HG03457 (cell line): ENCODE data around the gene FBXL14.
A peak's percentile ranks its signal among the peaks of the same experiment; 100 is the strongest.

Experiments used
- ATAC-seq: cut with Tn5 transposase; IDR thresholded peaks from one replicate; pipeline ENCODE4 v1.9.1; 2021; ENCODE audit warnings: moderate number of reproducible peaks; ENCODE audit not compliant: unreplicated experiment

The FBXL14 gene

DNA sequence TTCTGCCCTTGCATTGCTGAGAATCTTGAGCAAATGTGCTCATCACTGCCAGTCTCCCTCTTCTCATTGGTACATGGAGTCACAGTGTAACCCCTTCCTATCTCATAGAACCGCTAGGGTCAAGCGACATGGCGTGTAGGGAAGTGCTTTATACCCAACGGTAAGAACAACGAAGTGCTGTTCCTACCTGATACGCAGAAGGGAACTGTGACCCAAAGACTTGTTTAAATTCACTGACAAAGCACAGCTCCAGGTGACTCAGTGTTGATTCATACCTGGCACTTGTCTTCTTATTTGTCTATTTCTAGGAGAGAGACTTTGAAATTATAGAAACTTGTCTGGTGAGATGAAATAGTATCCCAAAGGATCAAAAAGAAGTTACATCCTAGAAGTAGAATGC, 53.7 kb downstream of the FBXL14 start:
- ATAC-seq = no peak

DNA sequence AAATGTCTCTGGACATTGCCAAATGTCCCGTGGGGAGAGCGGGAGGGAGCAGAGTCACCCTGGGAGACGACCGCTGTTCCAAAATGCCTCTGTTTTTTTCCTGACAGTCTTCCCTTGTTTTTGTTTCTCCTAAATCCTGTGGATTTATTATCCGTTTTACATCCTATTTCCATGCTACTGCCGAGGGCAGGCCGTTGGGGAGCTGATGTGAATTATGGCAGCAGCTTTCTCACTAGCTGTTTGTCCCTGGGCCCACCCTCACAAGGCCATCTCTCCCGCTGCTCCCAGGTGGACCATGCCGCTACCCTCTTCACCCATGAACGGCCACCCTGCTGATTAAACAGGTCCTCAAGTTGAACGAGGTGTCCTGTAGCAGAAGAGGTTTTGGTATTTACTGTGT, 55.2 kb downstream of the FBXL14 start:
- ATAC-seq = no peak

GRCh38 chr12:1536817-1537216, 57.6 kb downstream of the FBXL14 start:
- no peak for ATAC-seq

DNA sequence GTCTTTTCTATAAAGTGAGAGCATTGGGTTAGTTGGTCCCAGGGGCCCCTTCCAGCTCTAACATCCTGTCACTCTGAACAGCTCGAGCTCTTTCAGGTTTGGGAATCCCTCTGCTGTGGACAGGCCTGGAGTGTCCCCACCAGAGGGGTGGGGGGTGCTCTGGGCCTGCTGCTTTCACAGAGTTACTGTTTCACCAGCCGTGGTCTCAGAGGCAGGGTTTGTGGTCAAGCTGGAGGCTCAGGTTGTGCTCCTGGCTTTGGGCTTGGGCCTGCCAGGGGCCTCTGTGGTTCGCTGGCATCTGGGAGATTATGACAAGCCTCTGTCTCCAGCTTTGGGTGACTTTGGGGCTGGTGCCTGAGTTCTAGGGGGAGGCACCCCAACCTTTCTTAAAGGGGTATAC, 59.6 kb downstream of the FBXL14 start:
- peak; percentile 47 for ATAC-seq

DNA sequence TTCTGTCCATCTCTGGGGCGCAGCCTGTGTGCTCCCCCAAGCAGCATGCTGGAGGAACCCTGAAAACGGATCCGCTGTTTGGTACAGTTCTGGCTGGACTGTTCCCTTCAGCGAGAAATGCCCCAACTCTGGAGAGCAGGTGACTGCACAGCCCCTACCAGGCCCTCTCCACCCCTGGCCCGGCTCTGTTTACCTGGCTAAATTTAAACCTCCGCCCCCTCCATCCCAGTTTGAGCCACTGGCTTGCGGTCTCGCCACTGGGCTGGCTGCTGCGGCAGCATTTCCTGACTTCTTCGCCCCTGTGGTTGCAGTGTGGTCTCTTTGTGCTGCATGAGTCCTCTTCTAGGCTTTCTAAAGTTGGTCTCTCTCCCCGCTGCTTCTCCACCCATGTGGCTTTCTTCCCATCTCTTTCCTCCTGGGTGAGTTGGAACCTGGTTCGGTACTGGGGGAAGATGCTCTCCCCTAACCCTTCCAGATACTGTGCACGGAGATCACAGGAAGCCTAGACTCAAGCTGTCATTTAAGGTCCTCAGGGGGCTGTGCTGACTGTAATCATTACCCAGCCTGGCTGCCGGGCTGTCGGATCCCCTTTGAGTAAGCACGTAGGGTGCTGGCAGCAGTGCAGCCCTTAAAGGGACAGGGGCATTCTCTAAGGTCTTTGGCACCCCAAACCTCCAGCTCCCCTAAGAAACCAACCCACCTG, 60.6 kb downstream of the FBXL14 start:
- no peak for ATAC-seq

DNA sequence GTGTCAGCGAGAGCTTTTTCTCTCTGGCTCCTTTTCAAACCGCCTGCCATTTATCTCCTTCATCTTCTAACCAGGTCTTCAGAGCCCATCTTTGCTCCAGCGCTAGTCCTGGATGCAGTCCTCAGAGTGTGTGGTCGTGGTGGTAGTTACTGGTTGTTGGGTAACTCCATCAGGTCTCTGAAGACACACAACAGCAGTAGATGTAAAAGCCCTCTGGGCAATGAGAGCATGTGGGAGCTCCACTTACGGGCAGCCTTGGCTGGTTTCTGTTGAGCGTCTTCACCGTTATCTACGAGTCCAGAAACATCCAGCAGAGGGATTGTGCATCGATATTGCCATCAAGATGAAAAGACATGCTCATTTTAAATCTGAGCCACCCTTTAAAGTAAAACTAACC, 61.2 kb downstream of the FBXL14 start:
- no peak for ATAC-seq

GRCh38 chr12:1532375-1533165, 61.8 kb downstream of the FBXL14 start:
- no peak for ATAC-seq

GRCh38 chr12:1531654-1532374, 62.6 kb downstream of the FBXL14 start:
- no peak for ATAC-seq

DNA sequence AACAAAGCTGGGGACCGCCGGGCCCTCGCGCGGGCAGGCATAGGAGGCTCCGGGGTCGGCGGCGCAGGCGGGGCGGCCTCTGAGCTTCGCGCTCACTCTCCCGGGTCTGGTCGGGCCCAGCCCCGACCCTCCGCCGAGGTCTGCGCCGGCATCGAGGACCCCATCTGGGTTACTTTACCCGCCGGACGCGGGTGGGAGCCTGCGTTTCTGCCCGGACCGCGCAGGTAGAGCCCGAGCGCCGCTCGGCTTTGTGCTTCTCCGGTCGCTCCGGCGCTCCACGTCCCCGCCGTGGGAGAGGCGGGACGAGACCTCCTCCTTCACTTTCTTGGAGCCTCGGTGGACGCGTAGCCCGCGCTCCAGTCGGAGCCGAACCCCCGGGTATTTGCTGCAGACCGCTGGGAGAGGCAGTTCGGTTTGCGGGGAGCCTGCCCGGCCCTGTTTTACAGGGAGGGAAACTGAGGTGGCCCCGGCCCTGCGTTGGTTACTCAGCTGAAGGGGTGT, 63.2 kb downstream of the FBXL14 start:
- no peak for ATAC-seq

DNA sequence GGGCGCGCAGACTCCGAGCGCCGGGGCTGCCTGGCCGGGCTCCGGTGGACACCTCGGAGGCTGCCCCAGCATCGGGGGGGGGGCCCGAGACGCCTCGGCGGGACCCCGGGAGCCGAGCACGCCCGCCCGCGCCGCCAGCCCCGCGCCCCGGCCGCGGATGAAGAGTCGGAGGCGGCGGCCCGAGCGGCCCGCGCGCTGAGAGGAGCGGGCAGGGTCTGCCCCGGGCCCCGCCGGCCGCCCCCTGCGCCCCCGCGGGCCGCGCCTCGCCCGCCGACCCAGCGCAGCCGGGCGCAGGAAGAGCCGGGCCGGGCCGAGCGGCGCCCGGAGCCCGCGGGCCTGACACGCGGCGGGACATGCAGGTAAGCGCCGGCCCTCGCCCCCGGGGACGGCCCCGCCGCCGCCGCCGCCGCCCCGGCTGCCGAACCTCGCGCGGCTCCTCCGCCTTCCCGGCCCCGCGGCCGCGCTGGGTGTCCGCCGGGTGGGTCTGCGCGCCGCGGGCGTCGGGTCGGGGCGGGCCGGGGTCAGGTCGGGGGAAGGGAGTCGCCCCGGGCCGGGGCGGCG, 63.7 kb downstream of the FBXL14 start:
- no peak for ATAC-seq

GRCh38 chr12:1529862-1530591, 64.4 kb downstream of the FBXL14 start:
- no peak for ATAC-seq

DNA sequence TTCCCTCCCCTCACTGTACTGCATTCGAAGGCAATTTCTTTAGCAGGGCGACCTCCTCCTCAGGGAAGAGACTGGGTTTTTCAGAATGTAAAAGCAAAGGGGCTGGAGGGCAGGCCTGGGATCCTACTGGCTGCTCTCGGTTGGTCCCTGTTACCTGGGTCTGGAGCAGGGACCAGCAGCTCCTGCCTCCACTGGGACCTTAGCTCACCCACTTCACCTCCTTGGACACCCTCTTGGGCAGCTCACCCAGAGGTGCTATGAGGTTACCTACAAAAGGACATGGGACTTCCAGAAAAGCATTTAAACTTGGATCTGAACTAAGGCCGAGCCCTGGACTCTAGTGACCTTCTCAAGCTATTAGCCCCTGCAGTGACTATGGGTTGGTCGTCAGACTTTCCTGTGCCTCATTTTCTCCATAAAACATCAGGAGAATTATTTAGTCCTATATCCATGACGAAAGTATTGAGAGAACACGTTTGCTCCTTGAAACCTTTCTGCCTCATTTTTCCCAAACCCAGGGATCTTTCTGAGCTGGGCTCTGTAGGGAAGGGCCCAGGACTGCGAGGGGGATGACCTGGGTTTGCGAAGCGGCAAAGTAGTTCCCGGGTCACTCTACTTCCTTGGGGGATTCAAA, 65.0 kb downstream of the FBXL14 start:
- ATAC-seq = no peak

DNA sequence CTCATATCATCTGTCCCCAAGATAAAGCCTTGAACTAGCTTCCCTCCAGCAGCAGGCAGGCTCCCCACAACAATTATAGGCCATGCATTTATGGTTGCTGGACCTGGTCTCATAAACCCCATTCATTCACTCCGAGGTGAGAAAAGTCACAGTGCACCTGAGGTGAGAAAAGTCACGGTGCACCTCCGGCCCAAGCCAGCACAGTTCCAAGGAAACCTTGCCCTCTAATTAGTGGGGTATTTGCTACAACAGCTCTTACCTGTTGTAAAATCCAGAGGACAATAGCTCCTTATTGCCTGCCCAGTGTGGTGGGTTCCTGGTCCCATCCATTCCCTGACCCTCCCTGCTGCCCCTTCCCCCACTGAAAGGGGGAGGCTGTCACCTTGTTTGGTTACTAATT, 65.6 kb downstream of the FBXL14 start:
- no peak for ATAC-seq

DNA sequence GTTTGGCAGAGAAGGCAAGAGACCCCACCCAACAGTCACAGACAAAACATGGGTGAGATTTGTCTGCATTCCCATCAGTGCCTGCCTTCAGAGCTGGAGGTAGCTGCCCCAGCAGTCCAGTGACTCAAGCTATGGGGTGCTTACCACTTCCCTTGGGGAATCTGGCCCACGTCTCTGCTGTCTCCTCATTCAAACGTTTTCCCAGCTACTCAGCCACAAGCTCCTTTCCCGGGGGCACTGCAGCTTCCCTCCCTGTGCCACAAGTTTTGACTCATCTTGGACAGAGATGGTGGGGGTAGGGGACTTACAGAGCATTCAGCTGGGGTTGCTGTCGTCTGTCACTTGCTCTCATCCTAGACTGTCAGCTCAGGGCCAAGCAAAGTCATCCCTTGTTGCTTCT, 66.6 kb downstream of the FBXL14 start:
- ATAC-seq = no peak

DNA sequence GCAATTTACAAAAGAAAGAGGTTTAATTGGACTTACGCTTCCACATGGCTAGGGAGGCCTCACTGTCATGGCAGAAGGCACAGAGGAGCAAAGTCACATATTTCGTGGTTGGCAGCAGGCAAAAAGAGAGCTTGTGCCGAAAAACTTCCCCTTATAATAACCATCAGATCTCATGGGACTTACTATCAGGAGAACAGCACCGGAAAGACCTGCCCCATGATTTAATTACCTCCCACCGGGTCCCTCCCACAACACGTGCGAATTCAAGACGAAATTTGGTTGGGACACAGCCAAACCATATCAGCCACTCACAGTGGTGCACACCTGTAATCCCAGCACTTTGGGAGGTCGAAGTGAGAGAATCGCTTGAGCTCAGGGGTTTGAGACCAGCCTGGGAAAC, 68.5 kb downstream of the FBXL14 start:
- no peak for ATAC-seq

DNA sequence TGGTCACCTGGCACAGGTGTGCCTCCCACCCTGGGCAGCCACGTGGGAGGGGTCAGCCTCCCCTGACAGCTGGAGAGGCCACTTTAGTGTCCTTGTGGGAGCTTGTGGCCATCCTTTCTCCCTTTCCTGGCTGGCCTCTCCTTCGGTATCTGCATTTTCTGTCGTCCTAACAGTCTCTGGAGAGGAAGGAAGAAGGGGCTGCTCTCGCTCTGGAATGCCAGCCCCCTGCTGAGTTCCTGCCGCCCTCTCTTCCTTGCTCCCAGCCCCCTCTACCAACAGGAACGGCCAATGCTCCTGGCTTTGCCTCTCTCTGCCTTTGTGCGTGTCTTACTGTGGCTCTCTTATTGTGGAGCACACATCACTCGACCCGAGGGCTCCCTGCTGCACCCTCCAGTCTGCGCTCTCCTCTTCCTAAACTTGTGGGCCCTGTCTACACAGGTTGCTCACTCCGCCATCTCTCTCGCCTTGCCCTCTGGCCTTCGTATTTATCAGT, 70.8 kb downstream of the FBXL14 start:
- no peak for ATAC-seq

DNA sequence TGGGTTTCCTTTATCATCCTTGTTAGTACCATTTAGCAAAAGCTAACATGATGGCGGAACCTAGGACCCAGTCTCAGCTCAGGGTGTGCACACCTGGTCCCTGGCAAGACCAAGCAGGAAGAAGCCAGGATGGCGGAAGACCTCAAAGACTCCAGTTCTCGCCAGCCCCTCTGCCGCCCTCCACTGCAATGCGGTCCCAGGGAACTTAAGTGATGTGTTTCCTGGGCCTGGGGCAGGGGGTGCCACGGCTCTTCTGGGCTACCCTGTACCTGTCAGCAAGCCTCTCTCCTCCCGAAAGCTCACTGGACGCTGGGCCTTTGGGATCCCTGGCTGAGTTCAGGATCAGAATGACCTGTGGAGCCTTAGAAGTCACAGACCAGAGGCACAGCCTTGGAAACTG, 71.3 kb downstream of the FBXL14 start:
- no peak for ATAC-seq

DNA sequence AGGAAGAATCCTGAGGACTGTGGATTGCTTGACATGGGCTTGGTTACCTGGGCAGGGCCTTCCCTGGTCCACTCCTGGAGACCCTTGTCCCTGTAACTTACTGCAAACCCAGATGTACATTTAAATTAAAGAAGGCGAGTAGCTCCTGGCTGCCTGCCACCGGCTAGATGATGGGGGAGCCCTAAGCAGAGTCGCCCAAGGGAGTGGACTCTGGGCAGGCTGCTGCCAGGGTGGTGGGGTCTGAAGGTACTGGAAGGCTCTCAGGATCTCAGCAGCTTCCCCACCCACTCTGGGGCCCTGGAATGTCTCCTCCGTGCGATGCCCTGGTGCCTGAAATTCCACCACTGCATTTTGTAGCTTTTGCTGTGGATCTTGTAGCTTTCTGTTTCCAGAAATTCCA, 74.7 kb downstream of the FBXL14 start:
- ATAC-seq = no peak

DNA sequence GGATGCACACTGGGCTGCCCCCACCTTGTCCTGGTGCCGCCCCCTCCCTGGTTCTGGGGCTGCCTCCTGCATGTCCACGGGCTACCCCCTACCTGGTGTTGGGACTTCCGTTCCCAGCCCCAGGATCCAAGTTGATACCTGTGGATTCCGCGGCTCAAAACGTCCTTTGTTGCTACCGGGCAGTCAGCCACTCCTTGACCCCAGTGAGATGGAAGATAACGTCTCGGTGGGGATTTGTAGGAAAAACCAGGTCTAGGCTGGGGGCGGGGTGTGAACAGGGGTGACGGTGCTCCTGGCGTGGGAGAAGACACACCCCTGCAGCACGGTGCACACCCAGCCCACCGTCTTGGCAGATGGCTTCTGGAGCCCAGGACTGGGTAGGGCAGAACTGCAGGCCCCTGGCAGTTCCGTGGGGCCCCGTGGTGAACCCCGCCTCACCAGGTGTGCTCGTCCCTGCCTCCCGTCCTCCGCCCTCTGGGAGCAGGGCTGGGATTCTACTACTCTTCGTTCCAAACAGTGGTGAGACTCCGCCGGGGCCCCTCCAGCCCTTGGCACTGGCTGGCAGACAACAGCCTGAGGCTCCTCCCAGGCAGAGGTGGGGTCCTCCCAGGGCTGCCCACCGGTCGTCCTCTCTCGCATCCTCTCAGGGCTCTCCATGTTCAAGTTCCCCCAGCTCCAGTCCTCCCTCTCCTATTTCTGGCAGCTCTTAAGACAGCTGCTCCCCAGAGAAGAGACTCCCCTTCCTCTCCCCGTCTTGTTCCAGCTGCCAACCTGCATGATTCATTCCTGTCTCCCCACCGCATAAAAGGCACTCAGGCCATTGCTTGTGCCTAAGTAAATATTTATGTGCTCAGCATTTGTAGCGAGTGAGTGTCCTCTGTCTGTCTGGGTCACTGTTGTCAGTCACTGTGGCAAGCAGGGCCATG, 75.5 kb downstream of the FBXL14 start:
- ATAC-seq = no peak
